ENCODE data around the gene AKAP17A. TPM values are rescaled to one million over a fixed set of nuclear protein-coding genes. Genes with fewer than 3 reads are reported as not detected.

The AKAP17A gene
- total RNA-seq, 1 experiment from 2014 or later, result 68.1 TPM

DNA sequence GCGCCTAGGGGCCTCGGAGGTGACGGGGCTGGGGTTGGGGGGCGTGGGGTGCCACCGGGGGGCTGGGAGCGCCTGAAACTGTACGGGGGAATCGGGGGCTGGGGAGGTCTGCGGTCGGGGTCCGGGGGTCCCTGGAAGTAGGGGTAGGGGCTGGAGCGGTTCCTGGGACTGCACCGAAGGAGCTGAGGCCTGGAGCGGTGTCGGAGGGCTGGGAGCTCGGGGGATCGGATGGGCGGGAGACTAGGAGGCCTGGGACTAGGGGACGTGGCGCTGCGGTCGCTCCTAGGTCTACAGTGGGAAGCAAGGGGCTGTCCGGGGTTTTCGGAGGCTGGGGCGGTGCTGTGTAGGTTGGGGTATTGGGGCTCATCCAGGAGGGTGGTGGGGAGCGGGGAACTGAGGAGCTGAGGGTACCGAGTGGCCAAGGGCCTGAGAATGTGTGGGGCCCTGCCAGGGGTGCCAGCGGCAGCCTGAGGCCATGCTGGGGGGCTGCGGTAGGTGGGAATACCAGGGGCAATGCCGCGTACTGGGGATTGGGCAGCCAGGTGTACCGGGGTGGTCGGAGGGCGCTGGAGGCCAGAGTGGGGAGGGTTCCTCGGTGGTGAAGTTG is 562 bp downstream of the AKAP17A start (continued):
- no peak for TF ChIP-seq NFE2L1 (CRISPR knock-in tag; IDR thresholded peaks at IDR 0.05)
- TF ChIP-seq NR2C2 (CRISPR knock-in tag; IDR thresholded peaks at IDR 0.05), result no peak
- TF ChIP-seq ETV6 (CRISPR knock-in tag; IDR thresholded peaks at IDR 0.05), result no peak
- TF ChIP-seq ZNF121 (CRISPR knock-in tag; IDR thresholded peaks at IDR 0.05), result no peak
- TF ChIP-seq, protein P1, sequence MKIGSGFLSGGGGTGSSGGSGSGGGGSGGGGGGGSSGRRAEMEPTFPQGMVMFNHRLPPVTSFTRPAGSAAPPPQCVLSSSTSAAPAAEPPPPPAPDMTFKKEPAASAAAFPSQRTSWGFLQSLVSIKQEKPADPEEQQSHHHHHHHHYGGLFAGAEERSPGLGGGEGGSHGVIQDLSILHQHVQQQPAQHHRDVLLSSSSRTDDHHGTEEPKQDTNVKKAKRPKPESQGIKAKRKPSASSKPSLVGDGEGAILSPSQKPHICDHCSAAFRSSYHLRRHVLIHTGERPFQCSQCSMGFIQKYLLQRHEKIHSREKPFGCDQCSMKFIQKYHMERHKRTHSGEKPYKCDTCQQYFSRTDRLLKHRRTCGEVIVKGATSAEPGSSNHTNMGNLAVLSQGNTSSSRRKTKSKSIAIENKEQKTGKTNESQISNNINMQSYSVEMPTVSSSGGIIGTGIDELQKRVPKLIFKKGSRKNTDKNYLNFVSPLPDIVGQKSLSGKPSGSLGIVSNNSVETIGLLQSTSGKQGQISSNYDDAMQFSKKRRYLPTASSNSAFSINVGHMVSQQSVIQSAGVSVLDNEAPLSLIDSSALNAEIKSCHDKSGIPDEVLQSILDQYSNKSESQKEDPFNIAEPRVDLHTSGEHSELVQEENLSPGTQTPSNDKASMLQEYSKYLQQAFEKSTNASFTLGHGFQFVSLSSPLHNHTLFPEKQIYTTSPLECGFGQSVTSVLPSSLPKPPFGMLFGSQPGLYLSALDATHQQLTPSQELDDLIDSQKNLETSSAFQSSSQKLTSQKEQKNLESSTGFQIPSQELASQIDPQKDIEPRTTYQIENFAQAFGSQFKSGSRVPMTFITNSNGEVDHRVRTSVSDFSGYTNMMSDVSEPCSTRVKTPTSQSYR (CRISPR knock-in tag; IDR thresholded peaks at IDR 0.05), result no peak
- TF ChIP-seq OVOL2 (CRISPR knock-in tag; IDR thresholded peaks at IDR 0.05; ENCODE audit: borderline replicate concordance), result no peak
- TF ChIP-seq, protein P2, sequence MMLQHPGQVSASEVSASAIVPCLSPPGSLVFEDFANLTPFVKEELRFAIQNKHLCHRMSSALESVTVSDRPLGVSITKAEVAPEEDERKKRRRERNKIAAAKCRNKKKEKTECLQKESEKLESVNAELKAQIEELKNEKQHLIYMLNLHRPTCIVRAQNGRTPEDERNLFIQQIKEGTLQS (CRISPR knock-in tag; conservative IDR thresholded peaks at IDR 0.05), result no peak
- TF ChIP-seq, protein P3, sequence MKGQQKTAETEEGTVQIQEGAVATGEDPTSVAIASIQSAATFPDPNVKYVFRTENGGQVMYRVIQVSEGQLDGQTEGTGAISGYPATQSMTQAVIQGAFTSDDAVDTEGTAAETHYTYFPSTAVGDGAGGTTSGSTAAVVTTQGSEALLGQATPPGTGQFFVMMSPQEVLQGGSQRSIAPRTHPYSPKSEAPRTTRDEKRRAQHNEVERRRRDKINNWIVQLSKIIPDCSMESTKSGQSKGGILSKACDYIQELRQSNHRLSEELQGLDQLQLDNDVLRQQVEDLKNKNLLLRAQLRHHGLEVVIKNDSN (CRISPR knock-in tag; IDR thresholded peaks at IDR 0.05), result no peak
- TF ChIP-seq, protein P4, sequence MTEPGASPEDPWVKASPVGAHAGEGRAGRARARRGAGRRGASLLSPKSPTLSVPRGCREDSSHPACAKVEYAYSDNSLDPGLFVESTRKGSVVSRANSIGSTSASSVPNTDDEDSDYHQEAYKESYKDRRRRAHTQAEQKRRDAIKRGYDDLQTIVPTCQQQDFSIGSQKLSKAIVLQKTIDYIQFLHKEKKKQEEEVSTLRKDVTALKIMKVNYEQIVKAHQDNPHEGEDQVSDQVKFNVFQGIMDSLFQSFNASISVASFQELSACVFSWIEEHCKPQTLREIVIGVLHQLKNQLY (CRISPR knock-in tag; IDR thresholded peaks at IDR 0.05), result no peak

DNA sequence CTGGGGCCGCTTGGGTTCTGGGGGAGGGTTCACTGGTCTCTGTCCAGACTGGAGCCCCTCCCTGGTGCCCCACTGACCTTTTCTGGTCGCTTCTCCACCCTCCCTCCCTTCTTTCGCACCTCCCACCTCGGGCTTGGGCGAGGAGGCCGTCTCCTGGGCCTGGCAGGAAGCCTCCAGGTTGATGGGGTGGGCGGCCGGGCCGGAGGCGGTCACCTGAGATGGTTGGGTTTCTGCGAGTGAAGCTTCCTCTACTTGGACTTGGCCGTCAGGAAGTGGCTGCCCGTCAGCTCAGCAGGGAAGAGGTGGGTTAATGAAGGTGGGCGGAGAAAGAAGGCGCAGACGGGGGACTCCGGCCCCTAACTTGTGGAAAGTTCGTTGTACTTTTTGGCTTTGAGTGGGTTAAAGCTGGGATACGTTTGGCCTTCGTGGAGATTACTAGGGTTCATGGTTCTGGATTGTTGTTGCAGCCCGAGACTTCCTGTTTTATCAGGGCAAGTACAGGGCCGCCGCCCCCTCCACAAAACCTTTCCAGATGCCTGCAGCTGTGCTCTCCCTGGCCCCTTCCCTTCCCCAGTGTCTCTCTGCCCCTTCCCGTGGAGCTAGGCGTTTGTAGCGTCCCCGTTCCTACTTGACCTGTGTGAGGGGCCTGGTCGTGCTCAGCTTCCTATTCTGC is 1.2 kb downstream of the AKAP17A start:
- H3K27me3 Mint-ChIP-seq (ENCODE audit: low read depth), result no peaks in the 10 kb centered on the region
- TF ChIP-seq, protein P5, sequence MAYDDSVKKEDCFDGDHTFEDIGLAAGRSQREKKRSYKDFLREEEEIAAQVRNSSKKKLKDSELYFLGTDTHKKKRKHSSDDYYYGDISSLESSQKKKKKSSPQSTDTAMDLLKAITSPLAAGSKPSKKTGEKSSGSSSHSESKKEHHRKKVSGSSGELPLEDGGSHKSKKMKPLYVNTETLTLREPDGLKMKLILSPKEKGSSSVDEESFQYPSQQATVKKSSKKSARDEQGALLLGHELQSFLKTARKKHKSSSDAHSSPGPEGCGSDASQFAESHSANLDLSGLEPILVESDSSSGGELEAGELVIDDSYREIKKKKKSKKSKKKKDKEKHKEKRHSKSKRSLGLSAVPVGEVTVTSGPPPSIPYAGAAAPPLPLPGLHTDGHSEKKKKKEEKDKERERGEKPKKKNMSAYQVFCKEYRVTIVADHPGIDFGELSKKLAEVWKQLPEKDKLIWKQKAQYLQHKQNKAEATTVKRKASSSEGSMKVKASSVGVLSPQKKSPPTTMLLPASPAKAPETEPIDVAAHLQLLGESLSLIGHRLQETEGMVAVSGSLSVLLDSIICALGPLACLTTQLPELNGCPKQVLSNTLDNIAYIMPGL (CRISPR knock-in tag; IDR thresholded peaks at IDR 0.05), result no peak
- TF ChIP-seq, protein P6, sequence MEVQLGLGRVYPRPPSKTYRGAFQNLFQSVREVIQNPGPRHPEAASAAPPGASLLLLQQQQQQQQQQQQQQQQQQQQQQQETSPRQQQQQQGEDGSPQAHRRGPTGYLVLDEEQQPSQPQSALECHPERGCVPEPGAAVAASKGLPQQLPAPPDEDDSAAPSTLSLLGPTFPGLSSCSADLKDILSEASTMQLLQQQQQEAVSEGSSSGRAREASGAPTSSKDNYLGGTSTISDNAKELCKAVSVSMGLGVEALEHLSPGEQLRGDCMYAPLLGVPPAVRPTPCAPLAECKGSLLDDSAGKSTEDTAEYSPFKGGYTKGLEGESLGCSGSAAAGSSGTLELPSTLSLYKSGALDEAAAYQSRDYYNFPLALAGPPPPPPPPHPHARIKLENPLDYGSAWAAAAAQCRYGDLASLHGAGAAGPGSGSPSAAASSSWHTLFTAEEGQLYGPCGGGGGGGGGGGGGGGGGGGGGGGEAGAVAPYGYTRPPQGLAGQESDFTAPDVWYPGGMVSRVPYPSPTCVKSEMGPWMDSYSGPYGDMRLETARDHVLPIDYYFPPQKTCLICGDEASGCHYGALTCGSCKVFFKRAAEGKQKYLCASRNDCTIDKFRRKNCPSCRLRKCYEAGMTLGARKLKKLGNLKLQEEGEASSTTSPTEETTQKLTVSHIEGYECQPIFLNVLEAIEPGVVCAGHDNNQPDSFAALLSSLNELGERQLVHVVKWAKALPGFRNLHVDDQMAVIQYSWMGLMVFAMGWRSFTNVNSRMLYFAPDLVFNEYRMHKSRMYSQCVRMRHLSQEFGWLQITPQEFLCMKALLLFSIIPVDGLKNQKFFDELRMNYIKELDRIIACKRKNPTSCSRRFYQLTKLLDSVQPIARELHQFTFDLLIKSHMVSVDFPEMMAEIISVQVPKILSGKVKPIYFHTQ (CRISPR knock-in tag; IDR thresholded peaks at IDR 0.05), result no peak
- no peak for TF ChIP-seq ZBTB21 (CRISPR knock-in tag; IDR thresholded peaks at IDR 0.05; ENCODE audit: borderline replicate concordance)
- TF ChIP-seq EMX1 (CRISPR knock-in tag; IDR thresholded peaks at IDR 0.05), result no peak
- TF ChIP-seq, protein P7, sequence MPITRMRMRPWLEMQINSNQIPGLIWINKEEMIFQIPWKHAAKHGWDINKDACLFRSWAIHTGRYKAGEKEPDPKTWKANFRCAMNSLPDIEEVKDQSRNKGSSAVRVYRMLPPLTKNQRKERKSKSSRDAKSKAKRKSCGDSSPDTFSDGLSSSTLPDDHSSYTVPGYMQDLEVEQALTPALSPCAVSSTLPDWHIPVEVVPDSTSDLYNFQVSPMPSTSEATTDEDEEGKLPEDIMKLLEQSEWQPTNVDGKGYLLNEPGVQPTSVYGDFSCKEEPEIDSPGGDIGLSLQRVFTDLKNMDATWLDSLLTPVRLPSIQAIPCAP (CRISPR knock-in tag; IDR thresholded peaks at IDR 0.05), result no peak
- no peak for TF ChIP-seq HMGA2 (CRISPR knock-in tag; IDR thresholded peaks at IDR 0.05)
- TF ChIP-seq SMAD3 (CRISPR knock-in tag; IDR thresholded peaks at IDR 0.05; ENCODE audit: borderline replicate concordance), result no peak
- no peak for TF ChIP-seq ZNF423 (CRISPR knock-in tag; IDR thresholded peaks at IDR 0.05)
- TF ChIP-seq, protein P8, sequence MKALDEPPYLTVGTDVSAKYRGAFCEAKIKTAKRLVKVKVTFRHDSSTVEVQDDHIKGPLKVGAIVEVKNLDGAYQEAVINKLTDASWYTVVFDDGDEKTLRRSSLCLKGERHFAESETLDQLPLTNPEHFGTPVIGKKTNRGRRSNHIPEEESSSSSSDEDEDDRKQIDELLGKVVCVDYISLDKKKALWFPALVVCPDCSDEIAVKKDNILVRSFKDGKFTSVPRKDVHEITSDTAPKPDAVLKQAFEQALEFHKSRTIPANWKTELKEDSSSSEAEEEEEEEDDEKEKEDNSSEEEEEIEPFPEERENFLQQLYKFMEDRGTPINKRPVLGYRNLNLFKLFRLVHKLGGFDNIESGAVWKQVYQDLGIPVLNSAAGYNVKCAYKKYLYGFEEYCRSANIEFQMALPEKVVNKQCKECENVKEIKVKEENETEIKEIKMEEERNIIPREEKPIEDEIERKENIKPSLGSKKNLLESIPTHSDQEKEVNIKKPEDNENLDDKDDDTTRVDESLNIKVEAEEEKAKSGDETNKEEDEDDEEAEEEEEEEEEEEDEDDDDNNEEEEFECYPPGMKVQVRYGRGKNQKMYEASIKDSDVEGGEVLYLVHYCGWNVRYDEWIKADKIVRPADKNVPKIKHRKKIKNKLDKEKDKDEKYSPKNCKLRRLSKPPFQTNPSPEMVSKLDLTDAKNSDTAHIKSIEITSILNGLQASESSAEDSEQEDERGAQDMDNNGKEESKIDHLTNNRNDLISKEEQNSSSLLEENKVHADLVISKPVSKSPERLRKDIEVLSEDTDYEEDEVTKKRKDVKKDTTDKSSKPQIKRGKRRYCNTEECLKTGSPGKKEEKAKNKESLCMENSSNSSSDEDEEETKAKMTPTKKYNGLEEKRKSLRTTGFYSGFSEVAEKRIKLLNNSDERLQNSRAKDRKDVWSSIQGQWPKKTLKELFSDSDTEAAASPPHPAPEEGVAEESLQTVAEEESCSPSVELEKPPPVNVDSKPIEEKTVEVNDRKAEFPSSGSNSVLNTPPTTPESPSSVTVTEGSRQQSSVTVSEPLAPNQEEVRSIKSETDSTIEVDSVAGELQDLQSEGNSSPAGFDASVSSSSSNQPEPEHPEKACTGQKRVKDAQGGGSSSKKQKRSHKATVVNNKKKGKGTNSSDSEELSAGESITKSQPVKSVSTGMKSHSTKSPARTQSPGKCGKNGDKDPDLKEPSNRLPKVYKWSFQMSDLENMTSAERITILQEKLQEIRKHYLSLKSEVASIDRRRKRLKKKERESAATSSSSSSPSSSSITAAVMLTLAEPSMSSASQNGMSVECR (CRISPR knock-in tag; IDR thresholded peaks at IDR 0.05; ENCODE audit: borderline replicate concordance), result no peak
- peaks cover 9% of the 10 kb centered on the region for H3K4me1 Mint-ChIP-seq
- CTCF ChIA-PET, result no interaction called here
- POLR2A ChIA-PET, result no interaction called here
- DNase-seq (ENCODE audit: low spot score) (peak; percentile 36), ATAC-seq (peak; percentile 56)
- peak overlapping the region; percentile 84 for H3K4me3 Mint-ChIP-seq
- peak overlapping the region; percentile 85 for H3K27ac Mint-ChIP-seq
- H3K36me3 Mint-ChIP-seq, result peaks cover 34% of the 10 kb centered on the region
- H3K9me3 Mint-ChIP-seq, result no peaks in the 10 kb centered on the region
